DOHH2 (cell line): ENCODE measurements around the gene TRNP1.

Experiments
- CTCF ChIP-seq: fragments of 200-600 bp; sonication (generic); IDR thresholded peaks from one replicate; pipeline ENCODE4 v1.5.1; 2014; ENCODE audit warnings: antibody characterized with exemption, mild to moderate bottlenecking, low read depth, low read length; ENCODE audit not compliant: poor library complexity, severe bottlenecking
- EZH2phosphoT487 ChIP-seq: fragments of 200-600 bp; sonication (generic); IDR thresholded peaks from 2 replicates; pipeline ENCODE4 v1.6.1; 2017; ENCODE audit warnings: borderline replicate concordance, mild to moderate bottlenecking, antibody characterized with exemption, low read length, moderate library complexity, mixed read lengths

- TF ChIP-seq CTCF, result no peak
- TF ChIP-seq EZH2phosphoT487, result no peak
Observed at GRCh38 chr1:26965628-26966027, 27.9 kb upstream of the TRNP1 start.
